GM19397 (cell line): ENCODE data around the gene GRK2.

Experiments
- ATAC-seq: cut with Tn5 transposase; IDR thresholded peaks from one replicate; pipeline ENCODE4 v1.9.1; 2021; ENCODE audit warnings: mild to moderate bottlenecking, moderate library complexity; ENCODE audit not compliant: unreplicated experiment

Gene GRK2

GRCh38 chr11:67293090-67293489 lies 26.8 kb downstream of the GRK2 start:
- ATAC-seq, result no peak

GRCh38 chr11:67295846-67296245 lies 29.6 kb downstream of the GRK2 start:
- no peak for ATAC-seq

- no peak for ATAC-seq
These were observed 32.5 kb downstream of the GRK2 start for GRCh38 chr11:67298786-67299185.

GRCh38 chr11:67299471-67300191 lies 33.4 kb downstream of the GRK2 start:
- no peak for ATAC-seq

- no peak for ATAC-seq
These were observed 34.0 kb downstream of the GRK2 start for GRCh38 chr11:67300256-67300755.

GRCh38 chr11:67300756-67301312 lies 34.6 kb downstream of the GRK2 start:
- ATAC-seq, result no peak

- ATAC-seq, result no peak
These were observed 35.1 kb downstream of the GRK2 start for GRCh38 chr11:67301313-67301921.

GRCh38 chr11:67301951-67302516 lies 35.8 kb downstream of the GRK2 start:
- no peak for ATAC-seq

GRCh38 chr11:67302571-67303131 lies 36.4 kb downstream of the GRK2 start:
- ATAC-seq, result no peak

- ATAC-seq, result no peak
These were observed 37.0 kb downstream of the GRK2 start, which contains the start of gene SSH3 for GRCh38 chr11:67303132-67303834. SSH3 (plus strand) TSS chr11:67303530; CDS start chr11:67303626, 96 bp downstream.

- no peak for ATAC-seq
These were observed 37.6 kb downstream of the GRK2 start for GRCh38 chr11:67303835-67304411.

GRCh38 chr11:67304511-67305113 lies 38.3 kb downstream of the GRK2 start:
- no peak for ATAC-seq

GRCh38 chr11:67306769-67307544 lies 40.7 kb downstream of the GRK2 start:
- ATAC-seq, result no peak

- no peak for ATAC-seq
These were observed 41.3 kb downstream of the GRK2 start for GRCh38 chr11:67307545-67308001.

GRCh38 chr11:67308031-67308866 lies 42.0 kb downstream of the GRK2 start:
- ATAC-seq, result no peak

GRCh38 chr11:67309166-67309565 lies 42.9 kb downstream of the GRK2 start:
- ATAC-seq, result no peak

GRCh38 chr11:67309661-67310061 lies 43.4 kb downstream of the GRK2 start:
- ATAC-seq, result no peak
